Tibial nerve (tissue), 4 donors: ENCODE data around the gene RAB12. TPM values are rescaled to one million over a fixed set of nuclear protein-coding genes. Genes with fewer than 3 reads are reported as not detected.

Source experiments
- DNase-seq, 2 donors: peaks; one replicate each; pipeline ENCODE4 v3.0.0-alpha.2; 2019; ENCODE audit warnings: low spot score in 2 of 2
- H3K27ac ChIP-seq, 4 donors: fragments of 200-600 bp; sonication (generic) in 3 of 4; one replicate each; pipeline ENCODE4 v1.5.1; 2017 to 2019; ENCODE audit warnings: mild to moderate bottlenecking in 1 of 4
- H3K27me3 ChIP-seq, 2 donors: fragments of 200-600 bp; sonication (generic) in 1 of 2; one replicate each; pipeline versions ENCODE4 v1.5.1 to v1.6.0; 2017 to 2019
- H3K36me3 ChIP-seq, 3 donors: fragments of 200-600 bp; sonication (generic); one replicate each; pipeline ENCODE4 v1.5.1; 2018 to 2019
- H3K4me1 ChIP-seq, 4 donors: fragments of 200-600 bp; sonication (generic) in 3 of 4; one replicate each; pipeline ENCODE4 v1.5.1; 2017 to 2019
- H3K4me3 ChIP-seq, 4 donors: fragments of 200-600 bp; sonication (generic) in 3 of 4; one replicate each; pipeline ENCODE4 v1.5.1; 2017 to 2019; ENCODE audit warnings: mild to moderate bottlenecking in 1 of 4, moderate library complexity in 1 of 4
- H3K9me3 ChIP-seq, 4 donors: fragments of 200-600 bp; sonication (generic) in 3 of 4; one replicate each; pipeline ENCODE4 v1.5.1; 2017 to 2019
- EP300 ChIP-seq, 2 donors: sonication (generic); formaldehyde crosslinking; IDR thresholded peaks; one replicate each; pipeline ENCODE4 v1.6.1; 2017; ENCODE audit warnings: antibody characterized with exemption in 2 of 2, mild to moderate bottlenecking in 1 of 2
- POLR2A ChIP-seq, 2 donors: fragments of 450-650 bp; IDR thresholded peaks; one replicate each; pipeline ENCODE4 v1.6.1; 2017; ENCODE audit warnings: antibody characterized with exemption in 2 of 2, mild to moderate bottlenecking in 2 of 2, moderate library complexity in 2 of 2
- WGBS, 2 donors: methylation state at CpG; one replicate each; pipeline ENCODE4 v1.1.5; 2018; 5-methylcytosine and 5-hydroxymethylcytosine counted together
- total RNA-seq, 4 donors: library from RNA; depleted of rRNA; stranded (reverse); fragments of >200 nt; gene quantifications; one replicate each; pipeline ENCODE4 v1.1.0, GENCODE V29; 2016
- TF ChIP-seq, protein P1 (sequence below), 5 experiments: fragments of 200-600 bp in 3 of 5; fragments of 450-650 bp in 2 of 5; sonication (generic) in 3 of 5; IDR thresholded peaks; one replicate each; pipeline ENCODE4 v1.5.1; 2016 to 2019; ENCODE audit warnings: antibody characterized with exemption in 5 of 5, mild to moderate bottlenecking in 3 of 5, moderate library complexity in 2 of 5

Gene RAB12
- total RNA-seq, 4 donors from 2014 or later = 36.0 to 102 (median 53.5) TPM

DNA sequence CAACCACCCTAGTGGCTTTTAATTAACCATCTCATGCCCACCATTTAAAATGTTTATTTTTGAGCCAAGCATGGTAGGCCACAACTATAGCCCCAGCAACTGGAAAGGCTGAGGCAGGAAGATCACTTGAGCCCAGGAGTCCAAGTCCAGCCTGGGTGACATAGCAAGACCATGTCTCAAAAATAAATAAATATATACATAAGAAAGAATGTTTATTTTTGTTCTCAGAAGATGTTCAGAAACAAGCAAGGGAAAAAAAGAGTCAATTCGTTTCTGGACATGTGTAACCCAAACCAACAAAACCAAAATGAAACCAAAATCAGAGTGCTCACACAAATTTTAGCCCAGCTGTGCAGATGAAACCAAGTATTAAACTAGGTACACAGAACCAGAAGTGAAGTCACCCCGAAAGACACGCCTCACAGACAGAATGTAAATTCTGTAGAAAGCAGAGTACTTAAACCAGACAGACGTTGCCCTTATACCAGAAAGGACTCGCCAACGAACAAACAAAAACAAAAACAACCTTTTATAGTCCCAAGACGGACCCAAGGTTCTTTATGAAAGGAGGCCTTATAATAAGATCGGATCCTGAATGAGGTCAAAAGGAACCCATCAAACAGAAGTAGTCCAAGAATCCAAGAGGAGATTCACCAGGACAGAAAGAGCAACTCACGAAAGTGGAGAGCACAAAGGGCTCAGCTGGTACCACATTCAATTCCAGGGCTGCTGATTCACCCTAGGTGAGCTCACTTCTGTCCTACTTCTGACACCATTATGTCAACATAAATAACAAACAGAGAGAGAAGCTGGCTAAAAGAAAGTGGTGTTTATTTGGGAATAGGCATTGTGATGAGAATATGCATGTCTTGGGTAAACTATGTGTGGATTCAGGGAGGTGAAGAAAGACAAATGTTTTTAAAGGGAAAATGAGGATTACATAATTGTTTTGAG, 64.3 kb downstream of the RAB12 start:
- TF ChIP-seq, protein P1, sequence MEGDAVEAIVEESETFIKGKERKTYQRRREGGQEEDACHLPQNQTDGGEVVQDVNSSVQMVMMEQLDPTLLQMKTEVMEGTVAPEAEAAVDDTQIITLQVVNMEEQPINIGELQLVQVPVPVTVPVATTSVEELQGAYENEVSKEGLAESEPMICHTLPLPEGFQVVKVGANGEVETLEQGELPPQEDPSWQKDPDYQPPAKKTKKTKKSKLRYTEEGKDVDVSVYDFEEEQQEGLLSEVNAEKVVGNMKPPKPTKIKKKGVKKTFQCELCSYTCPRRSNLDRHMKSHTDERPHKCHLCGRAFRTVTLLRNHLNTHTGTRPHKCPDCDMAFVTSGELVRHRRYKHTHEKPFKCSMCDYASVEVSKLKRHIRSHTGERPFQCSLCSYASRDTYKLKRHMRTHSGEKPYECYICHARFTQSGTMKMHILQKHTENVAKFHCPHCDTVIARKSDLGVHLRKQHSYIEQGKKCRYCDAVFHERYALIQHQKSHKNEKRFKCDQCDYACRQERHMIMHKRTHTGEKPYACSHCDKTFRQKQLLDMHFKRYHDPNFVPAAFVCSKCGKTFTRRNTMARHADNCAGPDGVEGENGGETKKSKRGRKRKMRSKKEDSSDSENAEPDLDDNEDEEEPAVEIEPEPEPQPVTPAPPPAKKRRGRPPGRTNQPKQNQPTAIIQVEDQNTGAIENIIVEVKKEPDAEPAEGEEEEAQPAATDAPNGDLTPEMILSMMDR (IDR thresholded peaks at IDR 0.05) = no peak
- TF ChIP-seq EP300 (IDR thresholded peaks at IDR 0.05) (no peak), POLR2A (IDR thresholded peaks at IDR 0.05) (no peak)
- Histone ChIP-seq H3K36me3 (no peaks in the 10 kb centered on the region), H3K4me1 (no peaks in the 10 kb centered on the region), H3K27me3 (no peaks in the 10 kb centered on the region), H3K9me3 (no peaks in the 10 kb centered on the region), H3K27ac (no peak overlapping the region), H3K4me3 (no peak overlapping the region)
- no peak for DNase-seq
- 69 to 75% methylated on average over 9 of the region's 9 CpGs for WGBS, 2 donors

DNA sequence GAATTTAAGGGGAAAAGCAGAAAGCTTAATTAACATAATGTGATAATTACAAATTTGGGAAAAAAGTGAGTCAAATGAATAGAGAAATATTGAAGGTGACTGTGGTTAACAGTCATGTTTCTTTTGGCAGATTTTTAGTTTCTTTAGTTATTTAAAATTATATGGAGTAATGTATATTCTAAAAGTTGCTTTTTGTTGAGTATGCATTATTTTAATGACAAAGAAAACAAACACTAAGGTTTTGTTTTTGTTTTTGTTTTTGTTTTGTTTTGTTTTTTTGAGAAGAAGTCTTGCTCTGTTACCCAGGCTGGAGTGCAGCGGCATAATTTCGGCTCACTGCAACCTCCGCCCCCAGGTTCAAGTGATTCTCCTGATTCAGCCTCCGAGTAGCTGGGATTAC, 65.8 kb downstream of the RAB12 start:
- no peaks in the 10 kb centered on the region for H3K9me3 ChIP-seq
- TF ChIP-seq, protein P1 (IDR thresholded peaks at IDR 0.05) = no peak
- no peak for TF ChIP-seq EP300 (IDR thresholded peaks at IDR 0.05)
- TF ChIP-seq POLR2A (IDR thresholded peaks at IDR 0.05) = no peak
- DNase-seq = no peak
- no peaks in the 10 kb centered on the region for H3K4me1 ChIP-seq
- no peaks in the 10 kb centered on the region for H3K27me3 ChIP-seq
- 77 to 95% methylated on average over 4 of the region's 4 CpGs for WGBS, 2 donors
- no peak overlapping the region for H3K27ac ChIP-seq
- no peak overlapping the region for H3K4me3 ChIP-seq
- no peaks in the 10 kb centered on the region for H3K36me3 ChIP-seq

DNA sequence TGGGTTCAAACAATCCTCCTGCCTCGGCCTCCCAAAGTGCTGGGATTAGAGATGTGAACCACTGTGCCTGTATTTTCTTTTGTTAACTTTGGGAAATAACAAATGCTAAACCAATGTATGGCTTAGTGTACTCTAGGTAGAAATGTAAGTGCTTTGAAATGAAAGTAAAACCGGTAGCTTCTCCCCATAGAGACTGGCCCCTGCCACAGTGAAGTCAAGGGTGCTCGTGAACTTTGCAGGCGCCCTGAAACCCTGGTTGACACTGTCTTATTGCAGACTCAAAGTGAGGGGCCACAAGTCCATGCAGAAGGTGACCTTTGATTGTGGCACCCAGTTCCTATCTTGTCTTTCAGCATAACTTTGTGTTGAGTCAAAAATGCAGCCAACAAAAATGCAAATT, 72.0 kb downstream of the RAB12 start:
- Histone ChIP-seq H3K27ac (no peak overlapping the region), H3K36me3 (no peaks in the 10 kb centered on the region), H3K27me3 (no peaks in the 10 kb centered on the region), H3K4me1 (peaks cover 0 to 6% (median 0%) of the 10 kb centered on the region in 4 donors), H3K4me3 (no peak overlapping the region), H3K9me3 (no peaks in the 10 kb centered on the region)
- DNase-seq = no peak
- WGBS, 2 donors = 86 to 91% methylated on average over 4 of the region's 4 CpGs
- TF ChIP-seq POLR2A (IDR thresholded peaks at IDR 0.05) = no peak
- TF ChIP-seq EP300 (IDR thresholded peaks at IDR 0.05) = no peak
- TF ChIP-seq, protein P1 (IDR thresholded peaks at IDR 0.05) = no peak

DNA sequence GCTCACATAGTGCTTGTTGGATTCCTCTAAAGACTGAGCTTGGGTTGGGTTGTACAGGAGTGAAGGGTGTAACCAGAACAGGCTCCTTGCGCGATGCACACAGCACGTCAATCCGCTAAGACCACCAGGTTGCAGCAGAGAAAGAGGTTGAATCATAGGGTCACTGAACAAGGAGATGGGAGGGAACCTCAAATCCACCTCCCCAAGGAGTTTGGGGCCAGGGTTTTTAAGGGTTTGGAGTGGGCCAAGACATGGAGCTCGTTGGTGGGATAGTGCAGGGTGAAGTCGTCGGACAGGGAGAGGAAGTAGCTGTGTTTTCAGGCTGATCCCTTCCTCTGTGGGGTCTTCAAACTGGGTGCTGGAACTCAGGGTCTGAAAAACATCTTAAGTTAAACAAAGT, 75.3 kb downstream of the RAB12 start:
- Histone ChIP-seq H3K4me1 (peaks cover 0 to 6% (median 0%) of the 10 kb centered on the region in 4 donors), H3K27ac (no peak overlapping the region), H3K36me3 (no peaks in the 10 kb centered on the region), H3K27me3 (no peaks in the 10 kb centered on the region), H3K4me3 (no peak overlapping the region), H3K9me3 (no peaks in the 10 kb centered on the region)
- no peak for DNase-seq
- TF ChIP-seq POLR2A (IDR thresholded peaks at IDR 0.05) = no peak
- TF ChIP-seq, protein P1 (IDR thresholded peaks at IDR 0.05) = no peak
- no peak for TF ChIP-seq EP300 (IDR thresholded peaks at IDR 0.05)
- 86 to 91% methylated on average over 7 of the region's 7 CpGs for WGBS, 2 donors
